Astrocyte (in vitro differentiated cells and primary cell): ENCODE measurements around the gene AUTS2.

Source experiments
- CTCF ChIP-seq: IDR thresholded peaks from 2 replicates; pipeline ENCODE4 v1.5.1; 2011; ENCODE audit warnings: low read depth, mild to moderate bottlenecking, inconsistent platforms, low read length, moderate library complexity; ENCODE audit not compliant: insufficient read depth
- EZH2 ChIP-seq: IDR thresholded peaks from 2 replicates; pipeline ENCODE4 v1.6.1; 2012; ENCODE audit warnings: mild to moderate bottlenecking, low read length, inconsistent platforms; ENCODE audit not compliant: insufficient read depth

DNA sequence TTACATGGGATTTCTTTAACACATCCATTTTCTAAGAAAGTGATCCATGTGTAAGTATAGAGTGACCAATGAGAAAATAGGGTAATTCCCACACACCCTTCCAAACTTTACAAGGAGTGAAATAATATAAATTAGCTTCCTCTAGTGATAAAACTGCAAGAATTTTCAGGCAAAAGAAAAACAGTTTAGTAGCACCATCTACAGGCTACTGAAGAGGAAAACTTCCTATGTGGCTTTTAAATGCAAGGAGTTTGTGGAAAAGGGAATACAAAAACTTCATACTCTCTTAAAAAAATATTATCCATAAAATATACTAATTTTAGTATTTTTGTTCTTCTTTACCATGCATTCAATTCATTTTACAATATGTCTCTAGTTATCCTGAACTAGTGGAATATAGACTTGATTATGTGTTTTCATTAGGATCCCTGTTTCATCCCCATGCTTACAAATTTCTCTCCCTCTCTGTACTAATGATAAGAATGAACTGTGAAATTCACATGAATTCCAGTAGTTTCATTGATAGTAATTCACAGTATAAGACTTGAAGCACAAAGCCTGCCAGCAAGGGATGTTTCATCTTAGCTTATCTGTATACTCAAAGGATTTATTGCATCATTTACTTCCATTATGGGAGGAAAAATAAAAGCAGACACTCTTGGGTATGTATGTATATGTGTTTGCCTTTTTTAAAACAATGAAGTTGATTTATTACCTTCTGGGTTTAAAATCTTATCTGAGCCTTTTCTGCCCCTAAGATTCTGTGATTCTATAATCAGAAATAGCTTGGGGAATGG lies 442.9 kb downstream of the AUTS2 start:
- TF ChIP-seq CTCF = peak; percentile 39
- no peak for TF ChIP-seq EZH2
